Measurements from ENCODE around the gene XPR1.

The XPR1 gene

DNA sequence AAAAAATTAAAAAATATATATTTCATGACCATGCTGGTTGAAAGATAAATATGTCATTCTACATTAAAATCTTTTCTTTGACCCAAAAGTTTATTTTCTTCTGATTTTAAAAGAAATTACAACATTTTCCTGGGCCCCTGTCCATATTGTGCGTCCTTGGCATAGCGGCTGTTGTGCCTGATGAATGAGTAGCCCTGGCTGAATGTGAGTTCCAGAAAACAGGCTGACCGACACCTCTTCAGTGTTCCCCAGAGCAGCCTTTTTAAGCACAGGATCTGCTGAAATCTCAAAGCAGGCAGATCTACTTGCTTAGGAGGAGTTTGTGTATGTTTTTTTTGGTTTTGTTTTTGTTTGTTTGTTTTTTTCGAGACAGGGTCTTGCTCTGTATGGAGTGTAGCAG is 300.6 kb downstream of the XPR1 start:
- DNase-seq (ENCODE audit: low read depth): no peak

DNA sequence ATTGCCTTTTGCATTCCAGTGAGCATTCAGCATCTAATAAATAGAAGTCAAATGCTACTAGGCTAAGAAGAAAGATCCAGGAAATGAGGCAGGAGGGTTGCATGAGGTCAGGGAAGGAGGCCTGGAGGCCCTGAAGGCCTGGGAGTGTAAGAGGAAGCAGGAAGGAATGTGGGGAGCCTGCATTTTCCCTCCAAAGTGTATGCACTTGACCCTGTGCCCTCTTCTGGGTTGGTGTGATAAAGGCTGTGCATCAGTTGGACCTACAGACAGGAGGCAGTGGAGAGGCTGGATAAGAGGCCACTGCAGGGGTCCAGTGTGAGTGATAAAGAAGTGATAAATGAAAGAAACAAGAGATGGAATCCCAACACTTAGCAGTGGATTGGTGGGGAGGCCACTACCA is 301.3 kb downstream of the XPR1 start:
- DNase-seq (ENCODE audit: low read depth): no peak

- DNase-seq (ENCODE audit: low read depth): no peak
Observed at GRCh38 chr1:180934563-180934962, 302.7 kb downstream of the XPR1 start.

DNA sequence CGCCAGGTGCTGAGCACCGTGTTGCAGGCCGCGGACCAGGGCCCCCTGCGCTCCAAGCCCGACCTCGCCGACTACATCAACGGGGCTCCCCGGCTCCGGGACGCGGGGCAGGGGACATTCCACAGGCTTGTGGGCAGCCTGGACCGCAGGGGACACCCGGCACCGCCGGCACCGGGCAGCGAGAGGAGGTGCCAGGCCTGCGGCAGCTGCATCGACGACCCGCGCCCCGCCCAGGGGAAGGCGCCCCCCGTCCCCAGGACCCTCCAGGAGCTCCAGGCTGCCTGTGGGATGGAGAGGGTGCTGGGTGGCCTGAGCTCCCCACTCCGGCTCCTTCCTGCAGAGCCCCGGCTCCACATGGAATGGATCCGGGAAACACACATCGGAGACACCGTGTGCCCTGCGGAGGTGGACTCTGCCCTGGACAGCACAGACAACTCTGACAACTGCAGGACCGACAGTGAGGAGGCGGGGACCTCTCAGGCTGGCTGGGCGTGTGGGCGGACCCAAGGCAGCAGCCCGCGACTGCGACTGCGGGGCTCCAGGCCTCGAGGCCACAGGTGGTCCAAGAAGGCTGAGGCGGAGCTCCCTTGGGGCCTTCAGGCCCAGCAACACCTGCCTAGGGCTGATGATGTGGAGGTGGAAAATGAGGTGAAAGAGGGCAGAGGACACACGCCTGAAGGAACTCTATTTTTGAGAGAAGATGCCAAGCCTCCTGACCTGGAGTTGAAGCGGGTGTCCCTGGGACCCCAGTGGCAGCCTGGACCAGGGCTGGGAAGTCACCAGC is 303.7 kb downstream of the XPR1 start:
- DNase-seq (ENCODE audit: low read depth): no peak

GRCh38 chr1:180936110-180937011 is 304.5 kb downstream of the XPR1 start:
- DNase-seq (ENCODE audit: low read depth): no peak

DNA sequence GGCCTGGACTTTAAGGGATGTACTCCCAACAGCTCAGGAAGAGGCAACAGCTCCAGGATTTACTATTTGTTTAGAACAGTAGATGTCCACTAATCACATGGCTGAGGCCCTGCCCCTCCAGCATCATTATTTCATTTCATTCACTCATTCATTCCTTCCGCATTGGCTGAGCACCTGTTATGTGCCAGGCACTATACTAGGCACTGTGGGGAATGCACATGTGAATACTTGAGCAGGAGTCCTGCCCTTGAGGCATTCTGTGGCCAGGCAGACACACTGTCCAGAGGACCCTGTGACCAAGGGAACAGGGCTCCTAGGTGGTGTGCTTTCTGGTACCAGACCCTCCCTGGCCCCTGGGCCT is 305.2 kb downstream of the XPR1 start:
- DNase-seq (ENCODE audit: low read depth): no peak

DNA sequence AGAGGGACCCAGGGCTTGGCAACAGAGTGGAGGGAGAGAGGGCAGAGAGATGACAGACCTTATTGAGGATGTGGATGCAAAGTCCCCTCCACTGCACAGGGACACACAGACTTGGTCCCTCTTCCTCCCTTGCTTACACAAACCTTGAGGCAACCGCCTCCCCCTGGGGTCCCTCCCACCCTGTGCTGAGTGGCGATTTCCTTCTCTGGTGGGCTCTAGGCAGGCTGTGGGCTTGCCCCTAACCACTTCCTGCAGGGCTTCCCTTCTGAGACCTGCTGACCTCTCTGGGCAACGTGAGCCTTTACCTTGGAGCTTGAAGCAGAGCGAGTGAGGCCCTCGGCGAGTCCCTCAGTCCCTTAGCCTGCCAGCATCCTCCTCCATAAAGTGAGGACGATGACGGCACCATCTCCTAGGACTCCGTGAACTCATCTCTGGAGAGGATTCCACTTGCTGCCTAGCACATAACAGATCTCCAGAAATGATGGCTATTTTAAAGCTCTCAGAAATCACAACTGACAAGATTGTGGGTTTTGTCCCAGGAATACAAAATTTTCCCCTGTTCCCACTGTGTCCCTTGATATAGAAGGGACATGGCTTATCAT is 305.9 kb downstream of the XPR1 start:
- no peak for DNase-seq (ENCODE audit: low read depth)

GRCh38 chr1:180939073-180939710 is 307.4 kb downstream of the XPR1 start:
- DNase-seq (ENCODE audit: low read depth): no peak

DNA sequence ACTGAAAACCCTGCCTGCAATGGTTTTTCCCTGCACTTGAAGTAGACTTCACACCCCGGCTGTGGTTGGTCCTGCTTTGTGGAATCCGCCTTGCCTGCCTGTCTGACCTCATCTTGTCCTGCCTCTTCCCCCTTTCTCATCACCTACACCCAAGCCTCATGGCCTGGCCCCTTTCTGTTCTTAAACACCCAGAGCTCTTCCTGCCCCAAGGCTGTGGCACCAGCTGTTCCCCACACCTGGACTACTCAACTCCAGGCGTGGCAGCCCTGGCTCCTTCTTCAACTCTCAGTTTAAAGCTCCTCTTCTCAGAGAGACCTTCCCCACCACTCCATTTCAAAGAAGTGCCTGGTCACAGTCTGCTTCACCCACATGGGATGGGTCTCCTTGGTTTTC is 307.9 kb downstream of the XPR1 start:
- no peak for DNase-seq (ENCODE audit: low read depth)
